Lung (tissue), 12 donors: Measurements from ENCODE around the gene YEATS2. TPM values are rescaled to one million over a fixed set of nuclear protein-coding genes. Genes with fewer than 3 reads are reported as not detected.

Experiments
- ATAC-seq: fragments of 200-7000 bp; cut with Tn5 transposase; one replicate; pipeline ENCODE4 v1.9.1; 2020; ENCODE audit warnings: moderate number of reproducible peaks; ENCODE audit not compliant: insufficient read depth, low FRiP score
- DNase-seq, 3 donors: peaks; one replicate each; pipeline ENCODE4 v3.0.0-alpha.2; 2013 to 2017
- H3K27ac ChIP-seq, 2 donors: one replicate each; pipeline ENCODE4 v1.5.1; 2013; ENCODE audit warnings: mild to moderate bottlenecking in 2 of 2, moderate library complexity in 2 of 2, control low read depth in 1 of 2, inconsistent platforms in 1 of 2, low read depth in 1 of 2, low read length in 1 of 2
- H3K27me3 ChIP-seq, 3 donors: one replicate each; pipeline ENCODE4 v1.5.1; 2013; ENCODE audit warnings: low read length in 2 of 3; ENCODE audit not compliant: control insufficient read depth in 3 of 3, insufficient read depth in 3 of 3
- H3K36me3 ChIP-seq, 4 donors: one replicate each; pipeline ENCODE4 v1.5.1; 2013; ENCODE audit warnings: low read length in 4 of 4, mild to moderate bottlenecking in 1 of 4, moderate library complexity in 1 of 4; ENCODE audit not compliant: control insufficient read depth in 4 of 4, insufficient read depth in 4 of 4
- H3K4me1 ChIP-seq, 5 donors: one replicate each; pipeline ENCODE4 v1.5.1; 2013; ENCODE audit warnings: low read length in 5 of 5, mild to moderate bottlenecking in 2 of 5, moderate library complexity in 1 of 5; ENCODE audit not compliant: control insufficient read depth in 5 of 5, insufficient read depth in 5 of 5
- H3K4me3 ChIP-seq: one replicate; pipeline ENCODE4 v1.5.1; 2013; ENCODE audit warnings: mild to moderate bottlenecking, control low read depth, moderate library complexity
- H3K9ac ChIP-seq, 2 donors: one replicate each; pipeline ENCODE4 v1.5.1; 2013; ENCODE audit warnings: low read length in 2 of 2, control low read depth in 1 of 2; ENCODE audit not compliant: insufficient read depth in 1 of 2
- H3K9me3 ChIP-seq, 4 donors: one replicate each; pipeline ENCODE4 v1.5.1; 2013; ENCODE audit warnings: low read length in 3 of 4, mild to moderate bottlenecking in 1 of 4, moderate library complexity in 1 of 4; ENCODE audit not compliant: control insufficient read depth in 4 of 4, insufficient read depth in 3 of 4
- WGBS, 2 donors: extraction: QIAGEN DNeasy Blood & Tissue Kit; methylation state at CpG; one replicate each; pipeline ENCODE4 v1.1.7; 2013; 5-methylcytosine and 5-hydroxymethylcytosine counted together
- polyA plus RNA-seq, 2 donors: library from polyadenylated mRNA; stranded (reverse); fragments of 200-250 nt; gene quantifications; one replicate each; pipeline ENCODE4 v1.2.1, GENCODE V29; 2013
- total RNA-seq, 2 donors: library from RNA; depleted of rRNA in 1 of 2; stranded (reverse); fragments of >200 nt in 1 of 2; gene quantifications; one replicate each; pipeline ENCODE4 v1.2.1, GENCODE V29; 2014 to 2021
- TF ChIP-seq, protein P1 (sequence below): IDR thresholded peaks from 2 replicates; pipeline ENCODE4 v1.5.1; 2012; ENCODE audit warnings: mild to moderate bottlenecking; ENCODE audit errors: control extremely low read depth, extremely low read depth
- donor health status: control.
- donor health status: control.
- donor health status: Bipolar disorder and iron deficiency.
- donor health status: healthy.
- donor health status: DM: yes; HTN: yes; CAD: no.

Gene YEATS2
- total and polyA plus RNA-seq, 4 donors: 9.6 to 42.9 (median 18.9) TPM

GRCh38 chr3:183845608-183846288 is 148.2 kb downstream of the YEATS2 start:
- Histone ChIP-seq H3K9ac (no peak overlapping the region), H3K4me3 (no peak overlapping the region), H3K27me3 (no peaks in the 10 kb centered on the region), H3K36me3 (peaks cover 22 to 49% (median 31%) of the 10 kb centered on the region in 4 donors), H3K9me3 (no peaks in the 10 kb centered on the region), H3K27ac (no peak overlapping the region), H3K4me1 (peaks cover 0 to 4% (median 0%) of the 10 kb centered on the region in 5 donors)
- WGBS, 2 donors: 71 to 85% methylated on average over 13 of the region's 13 CpGs
- TF ChIP-seq, protein P1, sequence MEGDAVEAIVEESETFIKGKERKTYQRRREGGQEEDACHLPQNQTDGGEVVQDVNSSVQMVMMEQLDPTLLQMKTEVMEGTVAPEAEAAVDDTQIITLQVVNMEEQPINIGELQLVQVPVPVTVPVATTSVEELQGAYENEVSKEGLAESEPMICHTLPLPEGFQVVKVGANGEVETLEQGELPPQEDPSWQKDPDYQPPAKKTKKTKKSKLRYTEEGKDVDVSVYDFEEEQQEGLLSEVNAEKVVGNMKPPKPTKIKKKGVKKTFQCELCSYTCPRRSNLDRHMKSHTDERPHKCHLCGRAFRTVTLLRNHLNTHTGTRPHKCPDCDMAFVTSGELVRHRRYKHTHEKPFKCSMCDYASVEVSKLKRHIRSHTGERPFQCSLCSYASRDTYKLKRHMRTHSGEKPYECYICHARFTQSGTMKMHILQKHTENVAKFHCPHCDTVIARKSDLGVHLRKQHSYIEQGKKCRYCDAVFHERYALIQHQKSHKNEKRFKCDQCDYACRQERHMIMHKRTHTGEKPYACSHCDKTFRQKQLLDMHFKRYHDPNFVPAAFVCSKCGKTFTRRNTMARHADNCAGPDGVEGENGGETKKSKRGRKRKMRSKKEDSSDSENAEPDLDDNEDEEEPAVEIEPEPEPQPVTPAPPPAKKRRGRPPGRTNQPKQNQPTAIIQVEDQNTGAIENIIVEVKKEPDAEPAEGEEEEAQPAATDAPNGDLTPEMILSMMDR: no peak
- DNase-seq: no peak
- no peak for ATAC-seq

DNA sequence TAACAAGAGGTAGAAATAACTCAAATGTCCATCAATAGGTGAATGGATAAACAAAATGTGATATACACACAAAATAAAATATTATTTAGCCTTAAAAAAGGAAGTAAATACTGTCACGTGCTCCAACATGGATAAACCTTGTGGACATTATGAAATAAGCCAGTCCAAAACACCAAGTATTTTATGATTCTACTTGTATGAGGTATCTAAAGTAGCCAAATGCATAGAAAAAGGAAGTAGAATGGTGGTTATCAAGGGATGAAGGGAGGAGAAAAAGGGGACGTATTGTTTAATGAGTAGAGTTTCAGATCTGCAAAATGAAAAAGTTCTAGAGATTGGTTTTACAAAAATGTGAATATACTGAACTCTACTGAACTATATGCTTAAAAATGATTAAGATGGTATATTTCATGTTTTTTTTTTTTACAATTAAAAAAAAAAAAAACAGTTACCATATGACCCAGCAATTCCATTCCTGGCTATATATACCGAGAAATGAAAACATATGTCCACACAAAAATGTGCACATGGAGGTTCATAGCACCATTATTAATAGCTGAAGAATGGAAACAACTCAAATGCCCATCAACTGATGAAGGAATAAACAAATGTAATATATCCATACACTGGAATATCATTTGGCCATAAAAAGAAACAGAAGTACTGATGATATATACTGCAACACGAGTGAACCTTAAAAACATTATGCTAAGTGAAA is 156.9 kb downstream of the YEATS2 start:
- DNase-seq: no peak
- Histone ChIP-seq H3K27ac (no peak overlapping the region), H3K4me3 (no peak overlapping the region), H3K36me3 (peaks cover 5 to 20% (median 13%) of the 10 kb centered on the region in 4 donors), H3K9ac (no peak overlapping the region), H3K9me3 (no peaks in the 10 kb centered on the region), H3K27me3 (no peaks in the 10 kb centered on the region), H3K4me1 (no peaks in the 10 kb centered on the region)
- TF ChIP-seq, protein P1: no peak
- 74 to 81% methylated on average over 4 of the region's 4 CpGs for WGBS, 2 donors
- no peak for ATAC-seq

DNA sequence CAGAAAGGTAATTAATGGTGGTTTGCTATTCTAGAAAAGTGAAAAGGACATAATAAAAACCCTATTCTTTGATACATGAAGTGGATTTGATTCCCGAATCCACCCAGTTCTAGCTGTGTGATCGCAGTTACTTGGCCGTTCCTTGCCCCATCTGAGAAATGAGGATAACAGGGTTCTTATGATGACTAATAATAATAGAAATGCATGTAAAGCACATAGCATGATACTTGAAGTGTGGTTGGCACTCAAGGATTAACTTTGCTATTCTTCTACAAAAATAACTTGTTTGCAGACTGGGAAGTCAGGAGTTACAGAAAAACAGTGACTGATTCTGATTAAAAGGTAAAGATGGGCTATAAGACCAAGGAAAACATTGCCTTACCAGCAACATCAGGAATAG is 160.3 kb downstream of the YEATS2 start:
- H3K4me1 ChIP-seq: peaks cover 0 to 7% (median 0%) of the 10 kb centered on the region in 5 donors
- DNase-seq: no peak
- no peaks in the 10 kb centered on the region for H3K9me3 ChIP-seq
- TF ChIP-seq, protein P1: no peak
- H3K27me3 ChIP-seq: no peaks in the 10 kb centered on the region
- H3K36me3 ChIP-seq: peaks cover 11 to 37% (median 23%) of the 10 kb centered on the region in 4 donors
- 87 to 91% methylated on average over 3 of the region's 3 CpGs for WGBS, 2 donors
- no peak overlapping the region for H3K9ac ChIP-seq
- no peak overlapping the region for H3K4me3 ChIP-seq
- no peak for ATAC-seq
- H3K27ac ChIP-seq: no peak overlapping the region

Other genes with a start within 250 kb of the YEATS2 start
- 10 to 100 TPM; 15.4 to 18.0 TPM for gene KLHL6, start 142.1 kb upstream of the YEATS2 start, total RNA-seq
- gene KLHL6, start 142.1 kb upstream of the YEATS2 start, polyA plus RNA-seq: 10 to 100 TPM in 1 of 2 donors, 1 to 10 TPM in 1; 3.4 to 12.7 TPM
- gene KLHL24, start 62.2 kb upstream of the YEATS2 start, total RNA-seq: 100 to 1,000 TPM in 1 of 2 donors, 10 to 100 TPM in 1; 58.1 to 352 TPM
- gene KLHL24, start 62.2 kb upstream of the YEATS2 start, polyA plus RNA-seq: 10 to 100 TPM; 14.3 to 17.6 TPM
- gene MAP6D1, start 127.8 kb downstream of the YEATS2 start, total RNA-seq: 1 to 10 TPM in 1 of 2 donors, under 1 TPM in 1; 0.85 to 1.9 TPM
- gene MAP6D1, start 127.8 kb downstream of the YEATS2 start, polyA plus RNA-seq: 1 to 10 TPM in 1 of 2 donors, under 1 TPM in 1; 0.64 to 1.8 TPM
- 10 to 100 TPM; 30.0 to 64.0 TPM for gene PARL, start 187.1 kb downstream of the YEATS2 start, total RNA-seq
- 100 to 1,000 TPM in 1 of 2 donors, 10 to 100 TPM in 1; 45.5 to 118 TPM for gene PARL, start 187.1 kb downstream of the YEATS2 start, polyA plus RNA-seq